K562 (cell line): ENCODE results near the gene EHD2. TPM values are rescaled to one million over a fixed set of nuclear protein-coding genes. Genes with fewer than 3 reads are reported as not detected.

Experiments used
- ATAC-seq: fragments of 200-7000 bp; cut with Tn5 transposase; 3 replicates; pipeline ENCODE4 v1.9.1; 2020; ENCODE audit warnings: moderate library complexity
- BruUV-seq: library from RNA; stranded (reverse); fragments of 400-500 nt; replicated peaks from 2 replicates; lab custom pipeline; 2021; lab: Mats Ljungman, UMichigan
- CTCF ChIA-PET: fragments of 300-600 bp; formaldehyde crosslinking; extraction: SDS; loops from one replicate; lab custom pipeline; 2021; ENCODE audit warnings: low intra/inter-chr PET ratio; lab: Yijun Ruan, JAX
- POLR2A ChIA-PET: fragments of 300-600, 350-650 bp; sonication (Branson Sonifier 250); formaldehyde crosslinking; extraction: SDS; loops from one replicate; lab custom pipeline; 2021; ENCODE audit warnings: antibody characterized with exemption, inconsistent platforms; lab: Yijun Ruan, JAX
- DNase-seq, 4 experiments: peaks; one replicate each; pipeline versions ENCODE4 v3.0.0 to v3.0.0-alpha.2; 2011 to 2018; ENCODE audit warnings: low spot score in 3 of 4, mixed read lengths in 3 of 4; ENCODE audit errors: extremely low read depth in 1 of 4
- FAIRE-seq: peaks from 2 replicates; lab custom pipeline; 2011; peaks lifted over from hg19 to GRCh38; lab: Jason Lieb, UNC
- H2AFZ ChIP-seq: 2 replicates; pipeline ENCODE4 v1.6.0; 2011; ENCODE audit warnings: low read depth, low read length, control low read depth, inconsistent platforms
- H3K27ac ChIP-seq: fragments of 200-600 bp; 3 replicates; pipeline ENCODE4 v1.8.0; 2011; ENCODE audit warnings: low read depth, mild to moderate bottlenecking, control low read depth, inconsistent platforms, low read length, moderate library complexity, mixed read lengths; ENCODE audit errors: extremely low read depth
- H3K27me3 ChIP-seq, 2 experiments: fragments of 300-600 bp in 1 of 2; 2 replicates in 1 of 2; 3 replicates in 1 of 2; pipeline versions ENCODE4 v1.6.0 to v1.8.0; 2011; ENCODE audit warnings: inconsistent platforms in 2 of 2, low read length in 2 of 2, mild to moderate bottlenecking in 1 of 2, mixed read lengths in 1 of 2, moderate library complexity in 1 of 2; ENCODE audit not compliant: control insufficient read depth in 2 of 2, insufficient read depth in 2 of 2
- H3K36me3 ChIP-seq: fragments of 300-600 bp; 3 replicates; pipeline ENCODE4 v1.8.0; 2011; ENCODE audit warnings: mild to moderate bottlenecking, low read length, inconsistent platforms; ENCODE audit not compliant: control insufficient read depth, insufficient read depth
- H3K4me1 ChIP-seq, 2 experiments: fragments of 200-600 bp in 1 of 2; replicated peaks in 1 of 2; 2 replicates in 1 of 2; 3 replicates in 1 of 2; pipeline versions ENCODE4 v1.5.1 to v1.8.0; 2011; ENCODE audit warnings: inconsistent platforms in 2 of 2, low read length in 2 of 2, mild to moderate bottlenecking in 1 of 2, mixed read lengths in 1 of 2, moderate library complexity in 1 of 2; ENCODE audit not compliant: control insufficient read depth in 2 of 2, insufficient read depth in 2 of 2
- H3K4me2 ChIP-seq: 2 replicates; pipeline ENCODE4 v1.6.1; 2011; ENCODE audit warnings: low read length, control low read depth, inconsistent platforms, mixed read lengths; ENCODE audit not compliant: insufficient read depth
- H3K4me3 ChIP-seq: fragments of 200-600 bp; sonication (generic), shearing (Covaris generic); 2 replicates; pipeline ENCODE4 v1.5.1; 2016; ENCODE audit warnings: control low read depth, inconsistent platforms
- H3K79me2 ChIP-seq: fragments of 200-600 bp; 3 replicates; pipeline ENCODE4 v1.8.0; 2011; ENCODE audit warnings: low read length, inconsistent platforms; ENCODE audit not compliant: control insufficient read depth, insufficient read depth
- H3K9ac ChIP-seq, 2 experiments: 2 replicates each; pipeline versions ENCODE4 v1.6.0 to v1.6.1; 2011; ENCODE audit warnings: low read depth in 2 of 2, low read length in 2 of 2, control low read depth in 1 of 2, inconsistent platforms in 1 of 2, mild to moderate bottlenecking in 1 of 2, mixed read lengths in 1 of 2; ENCODE audit not compliant: insufficient read depth in 1 of 2
- H3K9me1 ChIP-seq: one replicate; pipeline ENCODE4 v1.6.0; 2011; ENCODE audit warnings: inconsistent platforms, mild to moderate bottlenecking, low read length, moderate library complexity; ENCODE audit not compliant: control insufficient read depth, insufficient read depth
- H3K9me3 ChIP-seq: replicated peaks from 2 replicates; pipeline ENCODE4 v1.5.1; 2011; ENCODE audit warnings: low read depth, low read length, inconsistent platforms; ENCODE audit not compliant: control insufficient read depth, insufficient read depth
- H4K20me1 ChIP-seq: replicated peaks from 2 replicates; pipeline ENCODE4 v1.6.1; 2011; ENCODE audit warnings: low read length, inconsistent platforms, mixed read lengths; ENCODE audit not compliant: control insufficient read depth, insufficient read depth
- BACH1 ChIP-seq: fragments of 200-800 bp; sonication (Bioruptor generic); IDR thresholded peaks from 2 replicates; pipeline ENCODE4 v1.6.1; 2016; ENCODE audit warnings: missing genetic modification characterization, missing compliant biosample characterization
- CBX3 ChIP-seq, 2 experiments: IDR thresholded peaks; 1 replicate in 1 of 2; 2 replicates in 1 of 2; pipeline ENCODE4 v1.6.1; 2012; ENCODE audit warnings: inconsistent platforms in 2 of 2, low read length in 2 of 2, borderline replicate concordance in 1 of 2, control low read depth in 1 of 2
- DIDO1 ChIP-seq: fragments of 450-650 bp; IDR thresholded peaks from 2 replicates; pipeline ENCODE4 v1.6.1; 2016; ENCODE audit warnings: low read depth, missing biosample characterization, missing genetic modification characterization
- FOXK1 ChIP-seq: sonication (generic); formaldehyde crosslinking; IDR thresholded peaks from 2 replicates; pipeline ENCODE4 v1.8.0; 2022; ENCODE audit warnings: missing genetic modification reagents, mild to moderate bottlenecking, borderline replicate concordance
- NFATC3 ChIP-seq: fragments of 450-650 bp; IDR thresholded peaks from 2 replicates; pipeline ENCODE4 v1.6.1; 2017; ENCODE audit warnings: mild to moderate bottlenecking
- POLR2A ChIP-seq: fragments of 450-650 bp; conservative IDR thresholded peaks from 2 replicates; pipeline ENCODE4 v1.6.1; 2016
- RBM17 ChIP-seq: fragments of 200-400 bp; formaldehyde crosslinking; IDR thresholded peaks from 2 replicates; pipeline ENCODE4 v1.6.1; 2017; ENCODE audit warnings: low read depth, mild to moderate bottlenecking, low read length, borderline replicate concordance
- TAF1 ChIP-seq: IDR thresholded peaks from 2 replicates; pipeline ENCODE4 v1.6.1; 2011; ENCODE audit warnings: mild to moderate bottlenecking, low read length, moderate library complexity; ENCODE audit not compliant: insufficient read depth, control insufficient read depth, severe bottlenecking; ENCODE audit errors: extremely low read depth
- TEAD2 ChIP-seq: fragments of 450-650 bp; IDR thresholded peaks from 2 replicates; pipeline ENCODE4 v1.6.1; 2016; ENCODE audit warnings: missing genetic modification characterization, control low read depth, missing compliant biosample characterization
- ZC3H8 ChIP-seq: fragments of 450-650 bp; IDR thresholded peaks from 2 replicates; pipeline ENCODE4 v1.6.1; 2017
- ZNF121 ChIP-seq: sonication (generic); formaldehyde crosslinking; conservative IDR thresholded peaks from 2 replicates; pipeline ENCODE4 v1.8.0; 2022; ENCODE audit warnings: missing genetic modification reagents
- ZNF280B ChIP-seq: fragments of 250-450 bp; sonication (Bioruptor Pico); IDR thresholded peaks from 2 replicates; pipeline ENCODE4 v1.5.1; 2021; ENCODE audit warnings: mild to moderate bottlenecking
- ZNF644 ChIP-seq: fragments of 200-800 bp; sonication (Bioruptor generic); IDR thresholded peaks from 2 replicates; pipeline ENCODE4 v1.6.1; 2016; ENCODE audit warnings: low read depth, missing genetic modification characterization, missing compliant biosample characterization
- ZNF79 ChIP-seq: fragments of 250-450 bp; sonication (Bioruptor Pico); IDR thresholded peaks from 2 replicates; pipeline ENCODE4 v1.4.0; 2020; ENCODE audit warnings: low read depth, mild to moderate bottlenecking, moderate library complexity
- WGBS: fragments of 100-300 bp; shearing (Covaris generic); methylation state at CpG from one replicate; pipeline ENCODE4 v1.1.6; 2016; ENCODE audit warnings: low coverage, mixed read lengths; ENCODE audit not compliant: insufficient coverage; ENCODE audit errors: missing lambda C conversion rate; 5-methylcytosine and 5-hydroxymethylcytosine counted together
- in situ Hi-C: fragments of 300-500 bp; cut with MboI; formaldehyde crosslinking; loops from 4 replicates; pipeline ENCODE4 v1.15.0; 2018; ENCODE audit warnings: inconsistent platforms, mixed read lengths
- intact Hi-C: fragments of 100-400 bp; cut with micrococcal nuclease; formaldehyde crosslinking; loops from 2 replicates; pipeline ENCODE4 v1.14.2; 2022
- polyA plus RNA-seq, 8 experiments: library from polyadenylated mRNA; depleted of rRNA in 4 of 8; stranded (reverse) in 5 of 8; unstranded in 3 of 8; fragments of >200 nt; fragmentation: Nextera tagmentation in 2 of 8; fragmentation: Illumina TruSeq in 1 of 8; extraction: Ambion mirVana in 2 of 8; extraction: Trizol in 1 of 8; gene quantifications; 2 replicates each; pipeline versions ENCODE4 v1.2.1 to v1.2.3, GENCODE V29; 2011 to 2014; ENCODE audit warnings: inconsistent platforms in 1 of 8, missing spikeins in 1 of 8
- total RNA-seq, 7 experiments: library from RNA; depleted of rRNA in 6 of 7; stranded (reverse); fragments of >200 nt in 6 of 7; fragmentation: Illumina TruSeq in 2 of 7; extraction: Trizol in 2 of 7; gene quantifications; 2 replicates each; pipeline versions ENCODE4 v1.2.1 to v1.2.3, GENCODE V29; 2011 to 2021; ENCODE audit warnings: low replicate concordance in 1 of 7
- TF ChIP-seq, protein P1 (sequence below): sonication (generic); formaldehyde crosslinking; IDR thresholded peaks from 2 replicates; pipeline ENCODE4 v1.8.1; 2023; ENCODE audit warnings: missing genetic modification reagents, mild to moderate bottlenecking, borderline replicate concordance
- TF ChIP-seq, protein P2 (sequence below): sonication (generic); formaldehyde crosslinking; IDR thresholded peaks from 2 replicates; pipeline ENCODE4 v1.9.0; 2022; ENCODE audit warnings: mild to moderate bottlenecking, missing genetic modification reagents

EHD2 gene
- total and polyA plus RNA-seq, 9 of the 15 experiments (the other 6 are each of a cell fraction or from before 2014, with no cell fraction given), result 1.7 to 32.2 (median 3.0) TPM

GRCh38 chr19:47779524-47780214 lies 66.4 kb downstream of the EHD2 start:
- ATAC-seq, result no peak
- Histone ChIP-seq H3K36me3 (peaks cover 35% of the 10 kb centered on the region; the same call in 2 of the 3 replicates), H3K9me3 (no peaks in the 10 kb centered on the region), H3K4me2 (peak overlapping the region; percentile 84), H2AFZ (peak overlapping the region; percentile 96; the same call in 1 of the 2 replicates), H3K4me3 (peak overlapping the region; percentile 95), H3K9ac (peak overlapping the region; percentile 94 to 100), H3K79me2 (peaks cover 25% of the 10 kb centered on the region), H3K27ac (no peak overlapping the region; the same call in 1 of the 3 replicates), H4K20me1 (no peaks in the 10 kb centered on the region), H3K9me1 (peaks cover 3% of the 10 kb centered on the region), H3K4me1 (peaks cover 11 to 29% of the 10 kb centered on the region in 2 experiments; a peak in 3 of 5 replicates), H3K27me3 (no peaks in the 10 kb centered on the region)
- in situ Hi-C loops (no loop called here), intact Hi-C loops (no loop called here)
- FAIRE-seq, result peak; percentile 49
- CTCF ChIA-PET, result no interaction called here
- POLR2A ChIA-PET, result interaction anchor here (0.9 kb wide), 1 partner anchor 15 kb away, joined by 3 read pairs; no protein-coding TSS in a partner anchor
- DNase-seq, result peak in 2 of 4 experiments; percentile 17 to 32
- no TSS peak for BruUV-seq
- WGBS, result 31% methylated on average over 22 of the region's 24 CpGs
- TF ChIP-seq, protein P1, sequence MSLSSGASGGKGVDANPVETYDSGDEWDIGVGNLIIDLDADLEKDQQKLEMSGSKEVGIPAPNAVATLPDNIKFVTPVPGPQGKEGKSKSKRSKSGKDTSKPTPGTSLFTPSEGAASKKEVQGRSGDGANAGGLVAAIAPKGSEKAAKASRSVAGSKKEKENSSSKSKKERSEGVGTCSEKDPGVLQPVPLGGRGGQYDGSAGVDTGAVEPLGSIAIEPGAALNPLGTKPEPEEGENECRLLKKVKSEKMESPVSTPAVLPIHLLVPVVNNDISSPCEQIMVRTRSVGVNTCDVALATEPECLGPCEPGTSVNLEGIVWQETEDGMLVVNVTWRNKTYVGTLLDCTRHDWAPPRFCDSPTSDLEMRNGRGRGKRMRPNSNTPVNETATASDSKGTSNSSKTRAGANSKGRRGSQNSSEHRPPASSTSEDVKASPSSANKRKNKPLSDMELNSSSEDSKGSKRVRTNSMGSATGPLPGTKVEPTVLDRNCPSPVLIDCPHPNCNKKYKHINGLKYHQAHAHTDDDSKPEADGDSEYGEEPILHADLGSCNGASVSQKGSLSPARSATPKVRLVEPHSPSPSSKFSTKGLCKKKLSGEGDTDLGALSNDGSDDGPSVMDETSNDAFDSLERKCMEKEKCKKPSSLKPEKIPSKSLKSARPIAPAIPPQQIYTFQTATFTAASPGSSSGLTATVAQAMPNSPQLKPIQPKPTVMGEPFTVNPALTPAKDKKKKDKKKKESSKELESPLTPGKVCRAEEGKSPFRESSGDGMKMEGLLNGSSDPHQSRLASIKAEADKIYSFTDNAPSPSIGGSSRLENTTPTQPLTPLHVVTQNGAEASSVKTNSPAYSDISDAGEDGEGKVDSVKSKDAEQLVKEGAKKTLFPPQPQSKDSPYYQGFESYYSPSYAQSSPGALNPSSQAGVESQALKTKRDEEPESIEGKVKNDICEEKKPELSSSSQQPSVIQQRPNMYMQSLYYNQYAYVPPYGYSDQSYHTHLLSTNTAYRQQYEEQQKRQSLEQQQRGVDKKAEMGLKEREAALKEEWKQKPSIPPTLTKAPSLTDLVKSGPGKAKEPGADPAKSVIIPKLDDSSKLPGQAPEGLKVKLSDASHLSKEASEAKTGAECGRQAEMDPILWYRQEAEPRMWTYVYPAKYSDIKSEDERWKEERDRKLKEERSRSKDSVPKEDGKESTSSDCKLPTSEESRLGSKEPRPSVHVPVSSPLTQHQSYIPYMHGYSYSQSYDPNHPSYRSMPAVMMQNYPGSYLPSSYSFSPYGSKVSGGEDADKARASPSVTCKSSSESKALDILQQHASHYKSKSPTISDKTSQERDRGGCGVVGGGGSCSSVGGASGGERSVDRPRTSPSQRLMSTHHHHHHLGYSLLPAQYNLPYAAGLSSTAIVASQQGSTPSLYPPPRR (CRISPR knock-in tag), result no peak
- TF ChIP-seq NFATC3 (peak; percentile 83; the same call in 1 of the 2 replicates), ZNF121 (CRISPR knock-in tag) (peak; percentile 92), CBX3 (IDR thresholded peaks at IDR 0.05; ENCODE audit: borderline replicate concordance in 1 of 2, low read length in 2 of 2) (no peak), RBM17 (no peak), TAF1 (no peak), FOXK1 (no peak), TEAD2 (tag) (no peak), DIDO1 (no peak), BACH1 (tag) (no peak), ZNF644 (tag) (no peak), ZC3H8 (no peak), POLR2A (no peak), ZNF79 (no peak), ZNF280B (no peak)
- TF ChIP-seq, protein P2, sequence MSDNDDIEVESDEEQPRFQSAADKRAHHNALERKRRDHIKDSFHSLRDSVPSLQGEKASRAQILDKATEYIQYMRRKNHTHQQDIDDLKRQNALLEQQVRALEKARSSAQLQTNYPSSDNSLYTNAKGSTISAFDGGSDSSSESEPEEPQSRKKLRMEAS, result no peak
